HPDE6-E6E7 (cell line): ENCODE results near the gene RABEPK.
"Not testable (repeated sequence)": the region's sequence is repeated elsewhere in the genome, so short reads cannot be mapped to it uniquely, and the experiment has no call there.

Source experiments
- DNase-seq: peaks from one replicate; pipeline ENCODE4 v3.0.0; 2011; ENCODE audit warnings: missing footprints; ENCODE audit errors: extremely low spot score

The RABEPK gene

GRCh38 chr9:125200216-125201047, at the start of gene RABEPK:
RABEPK (plus strand) TSS chr9:125200542; CDS start chr9:125203014, 2,472 bp downstream.
- DNase-seq: peak; percentile 95

DNA sequence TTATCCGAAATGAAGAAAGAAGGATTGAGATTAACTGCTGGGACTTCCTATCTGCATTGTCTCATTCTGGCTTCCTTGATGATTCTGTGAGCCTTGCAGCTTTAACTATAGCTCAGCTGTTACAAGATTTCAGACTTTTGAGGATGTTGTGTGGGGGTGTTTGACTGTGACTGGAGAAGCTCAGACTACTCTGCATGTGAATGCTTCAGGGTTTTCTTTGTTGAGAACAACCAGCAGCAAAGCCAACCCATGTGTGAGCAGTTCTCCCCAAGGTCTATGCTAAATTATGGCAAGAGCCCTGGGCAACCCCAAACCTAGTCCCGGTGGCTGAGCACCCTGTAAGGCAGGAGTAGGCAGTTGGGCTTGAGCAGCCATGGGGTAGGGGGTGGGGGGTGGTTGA, 48.6 kb upstream of the RABEPK start:
- no peak for DNase-seq

DNA sequence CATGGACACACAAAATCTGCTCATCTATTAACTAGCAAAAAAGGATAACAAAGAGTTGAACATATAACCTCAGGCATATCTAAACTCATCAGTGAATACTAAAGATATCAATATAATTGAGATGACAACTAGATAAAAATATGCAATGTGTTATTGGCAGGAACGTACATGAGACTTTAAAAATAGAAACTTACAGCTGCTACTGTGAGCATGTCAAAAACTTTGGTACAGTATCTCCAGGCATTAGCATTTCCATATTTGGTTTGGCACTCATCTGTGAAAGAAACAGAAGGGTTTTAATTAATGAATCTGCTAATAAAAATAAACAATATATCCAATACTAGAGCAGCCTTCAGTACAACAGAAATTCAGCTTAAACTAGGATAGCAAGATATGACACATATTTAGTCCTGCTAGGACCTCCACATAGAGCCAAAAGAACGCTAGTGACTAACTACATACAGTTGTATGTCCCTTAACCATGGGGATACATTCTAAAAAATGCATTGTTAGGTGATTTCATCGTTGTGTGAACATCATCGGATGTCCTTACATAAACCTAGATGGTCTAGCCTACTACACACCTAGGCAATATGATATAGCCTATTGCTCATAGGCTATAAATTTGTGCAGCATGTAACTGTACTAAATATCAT, 46.5 kb upstream of the RABEPK start:
- DNase-seq: no peak

GRCh38 chr9:125156551-125156950, 43.8 kb upstream of the RABEPK start:
- DNase-seq: no peak

DNA sequence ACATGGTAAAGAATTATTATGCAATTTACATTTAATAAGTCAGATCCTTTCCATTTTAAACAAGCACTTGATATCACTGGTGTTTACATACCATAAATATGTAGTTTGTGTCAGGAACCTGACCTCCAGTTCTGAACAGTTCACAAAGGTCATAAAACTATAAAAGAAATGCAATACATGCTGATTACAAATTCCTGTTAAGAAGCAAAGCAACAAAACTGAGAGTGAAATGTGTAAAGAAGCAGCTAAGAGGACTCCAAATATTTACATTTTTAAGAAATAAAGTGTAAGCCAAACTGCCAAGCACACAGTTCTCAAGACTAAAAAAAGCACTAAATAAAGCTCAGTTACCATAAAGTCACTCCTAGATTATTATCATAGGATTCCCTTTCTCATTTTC, 39.6 kb upstream of the RABEPK start:
- DNase-seq: no peak

DNA sequence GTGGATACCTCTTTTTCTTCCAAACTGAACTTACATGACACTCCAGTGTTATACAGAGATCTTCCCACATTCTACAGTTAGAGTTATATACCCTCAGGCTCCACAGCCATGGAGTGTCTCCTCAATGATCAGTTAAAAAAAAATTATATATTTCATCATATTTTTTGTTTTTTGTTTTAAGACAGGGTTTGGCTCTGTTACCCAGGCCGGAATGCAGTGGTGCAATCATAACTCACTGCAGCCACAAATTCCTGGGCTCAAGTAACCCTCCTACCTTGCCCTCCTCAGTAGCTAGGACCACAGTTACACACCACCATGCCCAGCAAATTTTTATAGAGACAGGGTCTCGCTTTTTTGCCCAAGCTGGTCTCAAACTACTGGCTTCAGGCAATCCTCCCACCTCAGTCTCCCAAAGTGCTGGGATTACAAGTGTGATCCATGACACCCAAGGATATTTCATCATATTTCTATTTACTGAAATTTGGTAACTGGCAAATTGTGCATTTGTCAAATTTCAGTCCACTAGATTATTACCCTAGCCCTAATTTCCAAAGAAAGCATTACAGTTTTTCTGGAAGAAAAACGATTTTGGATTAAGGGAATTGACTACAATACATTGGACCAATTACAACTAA, 38.9 kb upstream of the RABEPK start:
- DNase-seq: no peak

DNA sequence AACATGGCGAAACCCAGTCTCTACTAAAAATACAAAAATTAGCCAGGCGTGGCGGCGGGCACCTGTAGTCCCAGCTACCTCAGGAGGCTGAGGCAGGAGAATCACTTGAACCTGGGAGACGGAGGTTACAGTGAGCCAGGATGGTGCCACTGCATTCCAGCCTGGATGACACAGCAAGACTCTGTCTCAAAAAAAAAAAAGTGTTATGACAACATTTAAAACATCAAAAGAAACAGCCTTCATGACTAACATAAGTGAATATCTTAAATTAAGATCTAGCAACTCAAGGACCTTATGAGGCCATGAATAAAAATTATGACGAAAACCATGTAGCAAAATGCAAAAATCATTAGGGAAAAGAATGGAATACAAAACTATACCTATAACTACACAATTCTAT, 37.5 kb upstream of the RABEPK start:
- not testable (repeated sequence) for DNase-seq

DNA sequence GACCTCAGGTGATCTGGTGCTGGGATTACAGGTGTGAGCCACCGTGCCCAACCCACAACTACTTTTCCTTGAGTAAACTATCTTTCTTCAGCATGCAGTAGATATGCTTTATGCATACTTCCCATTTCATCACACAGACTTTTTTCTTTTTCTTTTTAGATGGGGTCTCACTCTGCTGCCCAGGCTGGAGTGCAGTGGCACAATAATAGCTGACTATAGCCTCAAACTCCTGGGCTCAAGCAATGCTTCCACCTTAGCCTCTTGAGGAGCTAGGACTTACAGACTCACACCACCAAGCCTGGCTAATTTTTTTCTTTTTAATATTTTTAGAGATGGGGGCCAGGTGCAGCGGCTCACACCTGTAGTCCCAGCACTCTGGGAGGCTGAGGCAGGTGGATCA, 33.6 kb upstream of the RABEPK start:
- no peak for DNase-seq

GRCh38 chr9:125169895-125170294, 30.4 kb upstream of the RABEPK start:
- DNase-seq: no peak

DNA sequence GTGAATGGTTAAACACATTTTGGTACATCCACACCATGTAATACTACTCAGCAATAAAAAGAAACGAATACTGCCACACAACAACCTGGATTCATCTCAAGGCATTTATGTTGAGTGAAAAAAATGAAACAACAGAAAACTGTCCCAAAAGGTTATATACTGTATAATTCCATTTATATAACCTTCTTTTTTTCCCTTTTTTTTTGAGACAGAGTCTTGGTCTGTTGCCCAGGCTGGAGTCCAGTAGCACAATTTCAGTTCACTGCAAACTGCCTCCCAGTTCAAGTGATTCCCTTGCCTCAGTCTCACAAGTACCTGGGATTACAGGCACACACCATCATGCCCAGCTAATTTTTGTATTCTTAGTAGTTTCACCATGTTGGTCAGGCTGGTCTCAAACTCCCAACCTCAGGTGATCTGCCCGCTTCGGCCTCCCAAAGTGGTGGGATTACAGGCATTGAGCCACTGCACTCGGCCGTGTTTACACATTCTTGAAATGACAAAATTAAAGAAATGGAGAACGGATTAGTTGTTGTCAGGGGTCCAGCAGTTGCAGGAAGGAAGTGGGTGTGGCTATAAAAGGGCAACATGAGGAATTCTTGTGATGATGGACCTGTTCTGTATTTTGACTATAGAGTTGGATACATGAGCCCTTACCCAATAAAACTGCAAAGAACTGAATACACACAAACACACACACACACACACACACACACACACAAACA, 28.1 kb upstream of the RABEPK start:
- DNase-seq: no peak

DNA sequence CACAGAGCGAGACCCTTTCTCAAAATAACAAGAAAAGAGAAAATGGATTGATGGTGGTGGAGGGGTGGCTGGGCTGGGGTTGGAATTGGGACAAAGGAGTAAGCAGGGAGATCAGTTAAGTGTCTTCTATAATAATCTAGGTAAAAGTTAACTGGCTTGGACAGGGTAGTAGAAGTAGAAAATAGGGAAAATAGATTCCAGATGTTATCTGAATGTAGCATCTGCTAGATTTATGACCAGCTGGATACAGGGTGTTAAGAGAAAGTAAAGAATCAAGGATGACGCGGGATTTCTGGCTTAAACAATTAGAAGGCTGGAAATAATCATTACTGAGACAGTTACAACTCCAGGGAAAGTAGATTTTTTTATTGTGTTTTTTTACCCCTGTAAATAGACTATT, 23.7 kb upstream of the RABEPK start:
- DNase-seq: no peak

GRCh38 chr9:125177888-125178287, 22.5 kb upstream of the RABEPK start:
- no peak for DNase-seq

DNA sequence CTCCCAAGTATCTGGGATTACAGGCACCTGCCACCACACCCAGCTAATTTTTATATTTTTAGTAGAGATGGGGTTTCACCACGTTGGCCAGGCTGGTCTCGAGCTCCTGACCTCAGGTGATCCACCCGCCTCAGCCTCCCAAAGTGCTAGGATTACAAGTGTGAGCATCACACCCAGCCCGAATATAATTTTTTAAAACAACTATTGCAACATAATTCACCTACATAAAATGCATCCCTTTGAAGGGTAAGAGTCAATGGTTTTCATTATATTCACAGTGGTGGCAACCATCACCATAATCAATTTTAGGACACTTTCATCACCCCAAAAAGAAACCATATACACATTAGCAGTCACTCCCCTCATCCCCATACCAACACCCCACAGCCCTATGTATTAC, 20.6 kb upstream of the RABEPK start:
- DNase-seq: not testable (repeated sequence)

GRCh38 chr9:125180876-125181275, 19.5 kb upstream of the RABEPK start:
- no peak for DNase-seq

- not testable (repeated sequence) for DNase-seq
Measured at GRCh38 chr9:125181756-125182155, 18.6 kb upstream of the RABEPK start.

DNA sequence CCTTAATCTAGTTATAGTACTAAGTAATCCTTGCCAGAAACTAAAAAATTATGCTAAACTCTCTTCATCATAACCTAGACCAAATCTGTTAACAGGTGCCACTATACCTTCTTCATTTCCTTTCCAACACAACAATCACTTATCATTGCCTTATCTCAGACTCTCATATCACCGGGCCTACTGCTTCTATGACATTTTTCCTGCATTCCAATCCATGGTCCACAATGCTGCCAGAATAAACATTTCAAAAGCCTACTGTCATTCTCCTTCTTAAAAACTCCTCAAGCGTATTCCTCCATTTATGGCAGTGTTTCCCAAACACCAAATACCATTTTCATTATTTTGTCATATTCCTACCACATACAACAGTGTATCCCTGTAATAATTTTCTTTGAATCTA, 17.3 kb upstream of the RABEPK start:
- DNase-seq: no peak

DNA sequence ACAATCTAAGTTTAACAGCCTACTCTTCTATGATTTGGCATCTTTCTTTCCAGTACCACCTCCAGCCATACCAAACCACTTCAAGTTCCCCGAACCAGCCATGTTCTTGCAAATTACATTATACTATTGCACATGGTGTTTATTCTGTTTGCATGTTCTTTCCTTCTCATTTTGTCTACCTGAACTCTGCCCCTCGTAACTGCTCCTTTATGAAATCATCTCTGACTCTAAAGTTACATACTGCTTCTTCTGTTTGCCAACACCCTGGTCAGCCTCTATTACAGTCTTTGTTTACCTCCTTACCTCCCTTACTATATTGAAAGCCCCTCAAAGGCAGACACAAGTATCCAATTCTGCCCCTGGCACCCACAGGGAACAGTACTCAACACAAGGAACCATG, 16.8 kb upstream of the RABEPK start:
- DNase-seq: no peak

DNA sequence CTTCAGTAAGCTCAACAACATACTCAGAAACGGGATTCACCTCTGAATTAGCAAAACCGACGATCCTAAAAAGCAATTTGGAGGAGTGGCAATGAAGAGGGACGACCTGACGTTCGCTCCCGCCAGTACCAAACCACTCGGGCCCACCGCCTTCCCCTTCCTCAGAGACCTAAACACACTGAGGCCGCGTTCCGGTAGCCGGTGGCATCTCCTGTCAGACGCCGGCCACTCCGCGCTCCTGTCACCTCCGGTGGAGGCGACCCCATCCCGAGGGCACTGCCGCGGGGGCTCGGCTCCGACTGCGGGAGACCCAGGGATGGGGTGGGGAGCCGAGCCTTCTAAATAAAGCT, 11.4 kb upstream of the RABEPK start:
- DNase-seq: peak; percentile 20

DNA sequence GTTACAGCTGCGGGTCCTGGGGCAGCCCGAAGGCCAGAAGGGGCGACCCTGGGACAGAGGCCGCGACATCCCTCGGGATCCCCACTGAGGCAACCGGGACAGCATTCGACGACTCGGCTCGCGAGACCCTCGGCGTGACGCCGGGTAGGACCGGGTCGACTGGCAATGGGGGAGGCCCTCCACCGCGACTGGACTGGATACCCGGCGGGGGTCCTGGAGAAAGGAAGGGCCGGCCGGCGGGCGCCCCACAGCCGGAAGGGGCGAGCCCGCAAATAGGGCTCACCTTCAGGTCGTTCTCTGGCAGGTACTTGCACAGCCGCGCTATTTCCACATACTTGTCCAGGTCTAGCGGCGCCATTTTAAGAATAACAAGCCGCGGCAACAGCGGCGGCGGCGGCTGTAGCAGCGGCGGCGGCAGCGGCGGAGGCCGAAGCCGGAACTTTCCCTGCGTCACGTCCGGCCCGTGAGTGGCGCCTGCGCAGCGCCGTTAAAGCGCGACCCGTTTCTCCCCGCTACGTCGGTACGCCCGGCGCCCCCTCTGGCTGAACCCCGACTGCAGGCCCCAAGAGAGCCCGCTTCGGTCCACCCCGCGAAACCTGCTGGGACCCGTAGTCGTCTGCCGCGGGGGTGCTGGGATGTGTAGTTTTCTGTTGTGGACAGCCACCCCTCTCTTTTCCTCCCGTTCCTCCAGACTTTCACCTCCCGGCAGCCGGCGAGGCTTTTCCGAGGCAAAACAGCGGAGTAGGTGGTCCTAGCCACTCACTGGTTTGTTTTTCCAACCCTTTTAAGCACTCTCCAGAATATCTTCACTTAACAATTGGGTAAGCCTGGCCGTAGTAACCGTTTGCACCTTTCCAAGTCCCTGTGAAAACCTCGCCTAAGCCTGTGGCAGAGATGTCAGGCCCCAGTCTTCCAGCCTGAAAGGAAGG, 10.7 kb upstream of the RABEPK start, which contains the start of gene PPP6C:
Gene PPP6C (minus strand): TSS at position 443 of the 929 bp plus-strand sequence. CDS start 85 bp downstream, at position 358.
- peak; percentile 97 for DNase-seq

DNA sequence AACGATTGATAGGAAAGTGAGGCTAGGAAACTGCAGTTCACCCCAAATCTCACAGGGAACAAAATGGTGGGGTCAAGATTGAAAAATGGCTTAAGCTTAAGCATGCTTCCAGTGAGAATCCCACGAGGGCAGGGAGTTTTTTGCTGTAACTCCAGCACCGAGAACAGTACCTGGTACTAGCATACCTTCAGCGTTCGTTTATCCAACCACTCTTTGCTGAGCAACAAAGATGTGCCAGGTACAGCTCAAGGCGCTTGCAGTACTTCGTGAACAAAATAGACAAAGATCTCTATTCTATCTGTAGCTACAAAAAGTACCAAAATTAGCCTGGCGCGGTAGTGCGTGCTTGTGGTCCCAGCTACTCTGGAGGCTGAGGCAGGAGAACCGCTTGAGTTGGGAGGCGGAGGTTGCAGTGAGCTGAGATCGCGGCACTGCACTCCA, 10.0 kb upstream of the RABEPK start:
- DNase-seq: peak; percentile 15

DNA sequence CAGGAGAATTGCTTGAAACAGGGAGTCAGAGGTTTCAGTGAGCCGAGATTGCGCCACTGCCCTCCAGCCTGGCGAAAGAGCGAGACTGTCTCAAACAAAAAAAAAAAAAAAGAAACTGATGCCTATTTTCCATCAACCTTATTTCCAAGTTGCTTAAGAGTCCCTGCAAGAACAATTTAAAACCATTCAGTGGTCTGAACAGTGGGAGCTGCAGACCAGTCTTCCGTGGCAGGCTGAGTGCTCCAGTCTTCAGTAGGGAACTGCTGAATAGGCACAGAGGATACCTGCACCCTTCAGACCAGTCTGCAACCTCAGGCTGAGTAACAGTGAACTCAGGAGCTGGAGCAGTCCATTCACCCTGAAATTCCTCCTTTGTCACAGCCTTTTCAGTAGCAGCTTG, 5.9 kb upstream of the RABEPK start:
- not testable (repeated sequence) for DNase-seq
